ENCODE data around the gene RARS2.

Gene RARS2

GRCh38 chr6:87534377-87535047 is 55.3 kb downstream of the RARS2 start:
- H3K4me3 ChIP-seq (ENCODE audit: low read depth in 1 of 2, low read length in 1 of 2): no peak overlapping the region
- H3K27me3 ChIP-seq: no peaks in the 10 kb centered on the region
- H3K27ac ChIP-seq: no peak overlapping the region
- TF ChIP-seq CTCF (IDR thresholded peaks at IDR 0.05): no peak
- peaks cover 19 to 27% of the 10 kb centered on the region in 2 experiments for H3K4me1 ChIP-seq (ENCODE audit: control insufficient read depth in 1 of 2, insufficient read depth in 1 of 2, low read depth in 1 of 2, low read length in 1 of 2)
- H3K9me3 ChIP-seq: no peaks in the 10 kb centered on the region
- peaks cover 13% of the 10 kb centered on the region for H3K36me3 ChIP-seq

- peaks cover 20% of the 10 kb centered on the region for H3K36me3 ChIP-seq
- peak overlapping the region; percentile 26 for H3K27ac ChIP-seq
- H3K9me3 ChIP-seq: no peaks in the 10 kb centered on the region
- peaks cover 0 to 5% of the 10 kb centered on the region in 2 experiments for H3K4me1 ChIP-seq (ENCODE audit: control insufficient read depth in 1 of 2, insufficient read depth in 1 of 2, low read depth in 1 of 2, low read length in 1 of 2)
- no peak for TF ChIP-seq CTCF (IDR thresholded peaks at IDR 0.05)
- no peak overlapping the region for H3K4me3 ChIP-seq (ENCODE audit: low read depth in 1 of 2, low read length in 1 of 2)
- H3K27me3 ChIP-seq: no peaks in the 10 kb centered on the region
Observed at GRCh38 chr6:87529221-87529620, 60.6 kb downstream of the RARS2 start.

GRCh38 chr6:87522686-87523085 is 67.1 kb downstream of the RARS2 start:
- Histone ChIP-seq H3K27me3 (no peaks in the 10 kb centered on the region), H3K4me3 (ENCODE audit: low read depth in 1 of 2, low read length in 1 of 2) (no peak overlapping the region), H3K9me3 (no peaks in the 10 kb centered on the region), H3K4me1 (ENCODE audit: control insufficient read depth in 1 of 2, insufficient read depth in 1 of 2, low read depth in 1 of 2, low read length in 1 of 2) (peaks cover 0 to 5% of the 10 kb centered on the region in 2 experiments), H3K36me3 (peaks cover 54% of the 10 kb centered on the region), H3K27ac (no peak overlapping the region)
- no peak for TF ChIP-seq CTCF (IDR thresholded peaks at IDR 0.05)

- H3K4me3 ChIP-seq (ENCODE audit: low read depth in 1 of 2, low read length in 1 of 2): no peak overlapping the region
- no peaks in the 10 kb centered on the region for H3K27me3 ChIP-seq
- H3K27ac ChIP-seq: no peak overlapping the region
- no peaks in the 10 kb centered on the region for H3K9me3 ChIP-seq
- no peak for TF ChIP-seq CTCF (IDR thresholded peaks at IDR 0.05)
- H3K36me3 ChIP-seq: peaks cover 83% of the 10 kb centered on the region
- no peaks in the 10 kb centered on the region for H3K4me1 ChIP-seq (ENCODE audit: control insufficient read depth in 1 of 2, insufficient read depth in 1 of 2, low read depth in 1 of 2, low read length in 1 of 2)
Observed at GRCh38 chr6:87518453-87518852, 71.3 kb downstream of the RARS2 start.

GRCh38 chr6:87514831-87515230 is 75.0 kb downstream of the RARS2 start:
- Histone ChIP-seq H3K27me3 (no peaks in the 10 kb centered on the region), H3K4me3 (ENCODE audit: low read depth in 1 of 2, low read length in 1 of 2) (no peak overlapping the region), H3K4me1 (ENCODE audit: control insufficient read depth in 1 of 2, insufficient read depth in 1 of 2, low read depth in 1 of 2, low read length in 1 of 2) (no peaks in the 10 kb centered on the region), H3K36me3 (peaks cover 94% of the 10 kb centered on the region), H3K27ac (no peak overlapping the region), H3K9me3 (no peaks in the 10 kb centered on the region)
- TF ChIP-seq CTCF (IDR thresholded peaks at IDR 0.05): no peak

All from neutrophil (primary cell).